ENCODE measurements around the gene DAB2. TPM values are rescaled to one million over a fixed set of nuclear protein-coding genes. Genes with fewer than 3 reads are reported as not detected.

Gene DAB2
- total and polyA plus RNA-seq, 7 donors = 4.1 to 37.1 (median 13.5) TPM

GRCh38 chr5:39353717-39354399 is 70.9 kb downstream of the DAB2 start:
- Histone ChIP-seq H3K4me1 (no peaks in the 10 kb centered on the region), H3K9me3 (no peaks in the 10 kb centered on the region), H3K27ac (no peak overlapping the region), H3K36me3 (ENCODE audit: insufficient read depth in 1 of 2, low read depth in 1 of 2) (no peaks in the 10 kb centered on the region), H3K27me3 (ENCODE audit: insufficient read depth in 3 of 3, low read length in 2 of 3) (no peaks in the 10 kb centered on the region), H3K4me3 (no peak overlapping the region)
- no peak for DNase-seq
- ATAC-seq = no peak
- intact Hi-C loops (cut with DNase I) = no loop called here
- no peak for TF ChIP-seq CTCF (IDR thresholded peaks at IDR 0.05)
- 31 to 43% (median 34%) methylated on average over 1 of the region's 1 CpG for whole genome bisulfite sequencing, 3 donors

GRCh38 chr5:39352951-39353350 is 71.8 kb downstream of the DAB2 start:
- 4 to 21% (median 7%) methylated on average over 1 of the region's 1 CpG for WGBS, 3 donors
- intact Hi-C loops (cut with DNase I) = no loop called here

GRCh38 chr5:39352170-39352569 is 72.6 kb downstream of the DAB2 start:
- intact Hi-C loops (cut with DNase I) = no loop called here
- WGBS, 3 donors = 92 to 94% (median 92%) methylated on average over 2 of the region's 2 CpGs
- DNase-seq (no peak), ATAC-seq (no peak)
- Histone ChIP-seq H3K4me1 (no peaks in the 10 kb centered on the region), H3K27me3 (ENCODE audit: insufficient read depth in 3 of 3, low read length in 2 of 3) (no peaks in the 10 kb centered on the region), H3K27ac (no peak overlapping the region), H3K36me3 (ENCODE audit: insufficient read depth in 1 of 2, low read depth in 1 of 2) (no peaks in the 10 kb centered on the region), H3K9me3 (no peaks in the 10 kb centered on the region), H3K4me3 (no peak overlapping the region)
- no peak for TF ChIP-seq CTCF (IDR thresholded peaks at IDR 0.05)

More at GRCh38 chr5:39352951-39353350, 71.8 kb downstream of the DAB2 start:
- Histone ChIP-seq H3K36me3 (ENCODE audit: insufficient read depth in 1 of 2, low read depth in 1 of 2) (no peaks in the 10 kb centered on the region), H3K27me3 (ENCODE audit: insufficient read depth in 3 of 3, low read length in 2 of 3) (no peaks in the 10 kb centered on the region), H3K9me3 (no peaks in the 10 kb centered on the region), H3K4me1 (no peaks in the 10 kb centered on the region), H3K4me3 (no peak overlapping the region), H3K27ac (no peak overlapping the region)
- no peak for DNase-seq
- no peak for TF ChIP-seq CTCF (IDR thresholded peaks at IDR 0.05)
- no peak for ATAC-seq

- Histone ChIP-seq H3K27me3 (ENCODE audit: insufficient read depth in 3 of 3, low read length in 2 of 3) (no peaks in the 10 kb centered on the region), H3K36me3 (ENCODE audit: insufficient read depth in 1 of 2, low read depth in 1 of 2) (no peaks in the 10 kb centered on the region), H3K4me1 (no peaks in the 10 kb centered on the region), H3K9me3 (no peaks in the 10 kb centered on the region), H3K4me3 (no peak overlapping the region), H3K27ac (no peak overlapping the region)
- DNase-seq (no peak), ATAC-seq (no peak)
- TF ChIP-seq CTCF (IDR thresholded peaks at IDR 0.05) = no peak
- 83 to 91% (median 88%) methylated on average over 4 of the region's 4 CpGs for WGBS, 3 donors
- intact Hi-C loops (cut with DNase I) = no loop called here
Measured at GRCh38 chr5:39349484-39349883, 75.3 kb downstream of the DAB2 start.

GRCh38 chr5:39342460-39342859 is 82.3 kb downstream of the DAB2 start:
- ATAC-seq (no peak), DNase-seq (no peak)
- 94 to 100% (median 96%) methylated on average over 1 of the region's 1 CpG for WGBS, 3 donors
- Histone ChIP-seq H3K27me3 (ENCODE audit: insufficient read depth in 3 of 3, low read length in 2 of 3) (no peaks in the 10 kb centered on the region), H3K4me1 (no peaks in the 10 kb centered on the region), H3K9me3 (no peaks in the 10 kb centered on the region), H3K27ac (no peak overlapping the region), H3K36me3 (ENCODE audit: insufficient read depth in 1 of 2, low read depth in 1 of 2) (no peaks in the 10 kb centered on the region), H3K4me3 (no peak overlapping the region)
- intact Hi-C loops (cut with DNase I) = no loop called here
- TF ChIP-seq CTCF (IDR thresholded peaks at IDR 0.05) = no peak

Data from psoas muscle (tissue), 8 donors.